ENCODE results near the gene PRSS22.
A peak's percentile ranks its signal among the peaks of the same experiment; 100 is the strongest.

The PRSS22 gene

DNA sequence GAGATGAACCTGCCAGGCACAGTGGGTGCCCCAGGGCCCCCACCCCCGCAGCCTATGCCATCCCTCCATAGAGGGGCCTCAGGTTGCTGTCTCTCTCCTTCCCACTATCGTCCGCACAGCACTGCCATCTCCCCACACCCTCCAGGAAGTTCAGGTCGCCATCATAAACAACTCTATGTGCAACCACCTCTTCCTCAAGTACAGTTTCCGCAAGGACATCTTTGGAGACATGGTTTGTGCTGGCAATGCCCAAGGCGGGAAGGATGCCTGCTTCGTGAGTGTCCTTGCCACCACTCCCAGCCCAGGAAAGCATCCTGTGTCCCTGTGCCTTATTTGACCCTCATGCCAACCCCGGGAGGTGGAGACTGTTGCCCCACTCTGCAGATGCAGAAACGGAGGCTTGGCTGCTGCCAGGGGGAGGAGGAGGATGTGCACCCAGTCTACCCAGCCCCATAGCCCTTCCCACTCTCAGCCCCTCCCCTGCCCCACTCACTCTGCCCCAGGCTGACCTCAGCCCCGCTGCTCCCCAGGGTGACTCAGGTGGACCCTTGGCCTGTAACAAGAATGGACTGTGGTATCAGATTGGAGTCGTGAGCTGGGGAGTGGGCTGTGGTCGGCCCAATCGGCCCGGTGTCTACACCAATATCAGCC, 37.0 kb downstream of the PRSS22 start:
- no peak overlapping the region for H3K27ac ChIP-seq
- TF ChIP-seq, protein P1, sequence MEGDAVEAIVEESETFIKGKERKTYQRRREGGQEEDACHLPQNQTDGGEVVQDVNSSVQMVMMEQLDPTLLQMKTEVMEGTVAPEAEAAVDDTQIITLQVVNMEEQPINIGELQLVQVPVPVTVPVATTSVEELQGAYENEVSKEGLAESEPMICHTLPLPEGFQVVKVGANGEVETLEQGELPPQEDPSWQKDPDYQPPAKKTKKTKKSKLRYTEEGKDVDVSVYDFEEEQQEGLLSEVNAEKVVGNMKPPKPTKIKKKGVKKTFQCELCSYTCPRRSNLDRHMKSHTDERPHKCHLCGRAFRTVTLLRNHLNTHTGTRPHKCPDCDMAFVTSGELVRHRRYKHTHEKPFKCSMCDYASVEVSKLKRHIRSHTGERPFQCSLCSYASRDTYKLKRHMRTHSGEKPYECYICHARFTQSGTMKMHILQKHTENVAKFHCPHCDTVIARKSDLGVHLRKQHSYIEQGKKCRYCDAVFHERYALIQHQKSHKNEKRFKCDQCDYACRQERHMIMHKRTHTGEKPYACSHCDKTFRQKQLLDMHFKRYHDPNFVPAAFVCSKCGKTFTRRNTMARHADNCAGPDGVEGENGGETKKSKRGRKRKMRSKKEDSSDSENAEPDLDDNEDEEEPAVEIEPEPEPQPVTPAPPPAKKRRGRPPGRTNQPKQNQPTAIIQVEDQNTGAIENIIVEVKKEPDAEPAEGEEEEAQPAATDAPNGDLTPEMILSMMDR (IDR thresholded peaks at IDR 0.05), result no peak
- no peak for TF ChIP-seq ZFX (IDR thresholded peaks at IDR 0.05; ENCODE audit: borderline replicate concordance)

DNA sequence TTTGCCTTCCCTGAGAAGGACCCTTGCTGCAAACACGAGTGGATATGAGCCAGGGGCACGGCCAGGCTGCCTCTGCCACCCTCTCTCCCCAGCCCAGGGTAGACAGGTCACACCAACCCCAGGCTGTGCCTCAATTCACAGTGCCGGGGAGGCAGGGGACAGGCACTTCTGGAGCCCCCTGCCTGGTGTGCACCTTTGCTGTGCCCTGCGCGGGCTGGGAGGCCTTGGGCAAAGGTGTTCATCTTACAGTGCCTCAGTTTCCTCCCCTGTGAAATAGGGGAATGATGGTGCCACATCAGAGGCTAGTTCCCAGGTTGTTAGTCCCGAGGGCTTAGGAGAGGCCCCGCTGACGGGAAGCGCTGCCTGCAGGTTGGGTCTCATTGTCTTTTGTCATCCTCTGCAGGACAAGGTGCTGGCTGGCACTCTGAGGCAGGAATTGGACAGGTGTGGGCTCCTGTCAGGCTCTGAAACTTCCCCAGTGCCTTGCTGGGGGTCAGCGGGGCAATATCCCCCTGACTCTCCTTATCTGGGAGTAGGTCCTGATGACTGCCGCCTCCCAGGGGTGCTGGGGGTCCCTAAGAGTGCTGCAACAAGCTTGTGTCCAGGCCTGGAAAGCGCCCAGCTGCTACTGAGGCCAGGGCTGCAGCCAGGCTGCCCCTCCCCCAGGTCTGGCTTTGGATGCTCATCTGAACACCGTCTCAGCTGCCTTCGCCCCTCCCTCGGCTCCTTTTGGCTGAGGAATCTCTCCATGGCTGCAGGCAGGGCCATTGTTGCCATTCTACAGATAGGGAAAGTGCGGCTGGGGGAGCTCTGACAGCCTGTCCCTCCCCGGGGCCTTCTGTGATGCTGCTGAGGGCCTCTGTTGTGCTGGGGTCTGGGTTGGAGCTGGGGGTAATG, 37.8 kb downstream of the PRSS22 start:
- no peak overlapping the region for H3K27ac ChIP-seq
- TF ChIP-seq ZFX (IDR thresholded peaks at IDR 0.05; ENCODE audit: borderline replicate concordance), result no peak
- TF ChIP-seq, protein P1 (IDR thresholded peaks at IDR 0.05), result no peak

DNA sequence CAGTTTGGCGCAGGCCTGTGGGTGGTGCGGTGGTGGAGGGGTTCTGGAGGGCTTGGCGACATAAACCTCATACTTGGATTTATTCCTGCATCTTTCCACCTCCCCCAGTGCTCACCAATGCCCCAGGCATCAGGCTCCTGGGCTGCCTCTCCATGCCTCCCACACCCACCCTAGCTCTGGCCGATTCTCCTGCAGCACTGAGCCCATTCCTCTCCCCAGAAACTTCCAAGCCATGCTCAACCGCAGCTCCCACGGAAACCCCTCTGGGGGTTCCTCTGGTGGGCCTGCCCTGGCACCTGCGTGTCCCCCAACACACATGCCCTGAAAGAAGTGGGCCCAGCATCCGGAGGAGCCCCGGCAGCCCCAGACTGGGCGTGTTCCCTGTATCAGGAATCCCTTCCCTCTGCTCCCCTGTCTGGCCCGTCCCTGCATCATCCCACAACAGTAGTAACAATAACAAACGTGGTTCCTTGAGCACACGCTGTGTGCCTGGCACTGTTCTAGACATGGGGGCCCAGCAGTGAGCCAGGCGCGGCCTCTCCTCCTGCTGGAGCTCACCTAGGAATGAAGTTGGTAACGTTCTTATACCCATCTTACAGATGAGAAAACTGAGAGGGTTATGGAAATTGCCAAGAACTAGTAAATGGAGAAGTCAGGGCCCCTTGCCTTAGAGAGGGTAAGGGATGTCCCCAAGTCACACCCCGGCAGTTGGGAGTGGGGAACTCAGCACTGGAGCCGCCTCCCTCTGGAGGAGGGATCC, 38.6 kb downstream of the PRSS22 start:
- H3K27ac ChIP-seq, result no peak overlapping the region
- no peak for TF ChIP-seq ZFX (IDR thresholded peaks at IDR 0.05; ENCODE audit: borderline replicate concordance)
- TF ChIP-seq, protein P1 (IDR thresholded peaks at IDR 0.05), result no peak

DNA sequence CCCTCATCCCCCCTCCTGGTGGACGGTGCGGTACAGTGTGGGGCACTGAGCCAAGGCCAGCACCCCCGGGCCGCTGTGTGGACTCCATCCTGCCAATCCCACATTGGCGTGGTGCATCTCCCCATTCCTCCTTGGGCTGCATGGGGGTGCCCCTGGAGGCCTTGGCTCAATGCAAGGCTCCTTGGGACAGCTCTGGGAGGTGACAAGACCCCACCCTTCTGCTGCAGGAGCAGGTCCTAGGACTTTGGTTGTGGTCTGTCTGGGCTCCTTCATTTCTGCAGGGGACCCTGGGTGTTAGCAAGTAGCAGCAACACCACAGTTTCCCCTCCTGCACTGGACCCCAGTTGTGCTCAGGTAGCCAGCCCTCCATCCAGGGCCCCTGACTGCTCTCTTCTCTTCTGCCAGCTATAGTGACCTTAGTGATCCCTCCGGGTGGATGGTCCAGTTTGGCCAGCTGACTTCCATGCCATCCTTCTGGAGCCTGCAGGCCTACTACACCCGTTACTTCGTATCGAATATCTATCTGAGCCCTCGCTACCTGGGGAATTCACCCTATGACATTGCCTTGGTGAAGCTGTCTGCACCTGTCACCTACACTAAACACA, 39.6 kb downstream of the PRSS22 start:
- TF ChIP-seq, protein P1 (IDR thresholded peaks at IDR 0.05), result no peak
- no peak for TF ChIP-seq ZFX (IDR thresholded peaks at IDR 0.05; ENCODE audit: borderline replicate concordance)
- H3K27ac ChIP-seq, result peak overlapping the region; percentile 22; the same call in 1 of the 2 replicates

DNA sequence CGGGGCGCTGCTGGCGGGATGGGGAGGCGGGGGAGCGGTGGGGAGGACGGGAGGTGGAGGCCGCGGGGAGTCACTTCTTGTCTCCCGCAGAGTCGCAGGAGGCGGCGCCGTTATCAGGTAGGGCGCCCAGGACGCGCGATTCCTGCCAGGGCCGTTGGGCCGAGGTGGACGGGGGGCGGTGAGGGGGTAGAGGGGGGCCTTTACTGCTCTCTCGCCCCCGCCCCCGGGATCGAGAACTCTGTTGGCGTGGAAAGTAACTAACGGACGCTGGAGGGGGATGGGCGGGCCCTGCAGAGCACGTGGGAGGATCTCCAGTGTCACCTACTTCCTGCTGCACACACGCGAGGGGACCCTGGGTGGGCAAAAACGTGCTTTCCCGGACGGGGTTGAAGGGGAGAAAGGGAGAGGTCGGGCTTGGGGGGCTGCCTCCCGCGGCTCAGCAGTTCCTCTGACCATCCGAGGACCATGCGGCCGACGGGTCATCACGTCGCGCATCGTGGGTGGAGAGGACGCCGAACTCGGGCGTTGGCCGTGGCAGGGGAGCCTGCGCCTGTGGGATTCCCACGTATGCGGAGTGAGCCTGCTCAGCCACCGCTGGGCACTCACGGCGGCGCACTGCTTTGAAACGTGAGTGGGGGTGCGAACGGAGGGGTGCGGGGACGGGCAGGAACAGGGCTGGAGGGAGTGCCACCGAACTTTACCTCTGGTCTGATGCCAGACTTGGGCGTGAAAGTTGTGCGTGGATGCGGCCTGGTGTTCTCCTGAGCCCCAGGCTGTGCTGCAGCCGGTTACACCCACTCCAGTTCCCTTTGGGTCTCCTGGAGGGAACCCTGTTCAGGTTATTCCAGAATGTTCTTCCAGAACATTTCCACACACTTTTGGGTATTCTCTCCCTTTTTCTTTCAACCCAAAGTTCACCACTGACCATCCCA, 40.4 kb downstream of the PRSS22 start:
- TF ChIP-seq, protein P1 (IDR thresholded peaks at IDR 0.05), result peak; percentile 34
- no peak for TF ChIP-seq ZFX (IDR thresholded peaks at IDR 0.05; ENCODE audit: borderline replicate concordance)

DNA sequence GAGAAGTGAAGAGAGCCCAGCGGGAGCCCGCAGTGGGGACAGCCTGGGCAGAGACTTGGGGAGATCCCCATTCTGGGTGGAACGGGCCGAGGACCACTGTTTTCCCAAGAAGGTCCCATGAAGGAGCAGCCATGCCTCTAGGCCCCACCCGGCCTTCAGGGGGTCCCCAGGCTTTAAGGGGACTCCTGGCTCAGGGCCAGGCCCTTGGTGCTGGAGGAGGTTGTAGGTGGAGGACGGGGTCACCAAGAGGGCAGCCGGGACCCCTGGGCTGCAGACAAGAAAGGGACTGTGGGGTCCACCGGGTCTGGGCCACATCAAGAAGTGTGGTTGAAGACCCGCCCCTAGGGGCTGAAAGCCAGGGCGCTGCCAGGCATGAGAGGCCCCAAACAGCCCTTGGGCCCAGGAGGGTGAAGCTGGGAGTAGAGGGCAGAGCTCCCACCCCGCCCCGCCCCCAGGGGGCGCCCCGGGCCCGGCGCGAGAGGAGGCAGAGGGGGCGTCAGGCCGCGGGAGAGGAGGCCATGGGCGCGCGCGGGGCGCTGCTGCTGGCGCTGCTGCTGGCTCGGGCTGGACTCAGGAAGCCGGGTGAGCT, 41.1 kb downstream of the PRSS22 start, which contains the start of gene PRSS21:
TSS of gene PRSS21 (plus strand) at position 487 of the 589 bp plus-strand sequence. CDS start at position 519, 32 bp downstream.
- peak within 1 kb of the TSS; percentile 22 for H3K27ac ChIP-seq
- no peak for TF ChIP-seq ZFX (IDR thresholded peaks at IDR 0.05; ENCODE audit: borderline replicate concordance)
- TF ChIP-seq, protein P1 (IDR thresholded peaks at IDR 0.05), result peak; percentile 73

More for the DNA sequence above, 40.4 kb downstream of the PRSS22 start:
- peak overlapping the region; percentile 22 for H3K27ac ChIP-seq

Data from 22Rv1 (cell line).